HEK293 (cell line): ENCODE data around the gene POLN.

Source experiments
- CTCF ChIA-PET: fragments of 350-600 bp; formaldehyde crosslinking; extraction: SDS; loops from one replicate; lab custom pipeline; 2021; ENCODE audit warnings: antibody characterized with exemption; lab: Yijun Ruan, JAX
- POLR2A ChIA-PET: fragments of 300-600 bp; formaldehyde crosslinking; extraction: SDS; loops from one replicate; lab custom pipeline; 2020; ENCODE audit warnings: antibody characterized with exemption, inconsistent platforms; lab: Yijun Ruan, JAX
- H3K27ac ChIP-seq: fragments of 200-500 bp; sonication (Bioruptor generic); 2 replicates; pipeline ENCODE4 v1.5.1; 2014; ENCODE audit warnings: low read depth, low read length, control low read depth, inconsistent platforms; ENCODE audit errors: extremely low read depth
- H3K36me3 ChIP-seq, 2 experiments: fragments of 200-500 bp in 1 of 2; sonication (Bioruptor generic) in 1 of 2; 1 replicate in 1 of 2; 2 replicates in 1 of 2; pipeline ENCODE4 v1.5.1; 2014 to 2017; ENCODE audit warnings: inconsistent platforms in 2 of 2, low read length in 2 of 2; ENCODE audit not compliant: control insufficient read depth in 2 of 2, insufficient read depth in 1 of 2
- H3K4me1 ChIP-seq: fragments of 200-500 bp; sonication (Bioruptor generic); 2 replicates; pipeline ENCODE4 v1.5.1; 2014; ENCODE audit warnings: mild to moderate bottlenecking, low read length, inconsistent platforms; ENCODE audit not compliant: control insufficient read depth, insufficient read depth
- H3K4me3 ChIP-seq: 2 replicates; pipeline ENCODE4 v1.5.1; 2011; ENCODE audit warnings: low read depth, mild to moderate bottlenecking, control low read depth, low read length, moderate library complexity
- H3K9me3 ChIP-seq: fragments of 200-500 bp; sonication (Bioruptor generic); 2 replicates; pipeline ENCODE4 v1.5.1; 2014; ENCODE audit warnings: low read depth, low read length, inconsistent platforms; ENCODE audit not compliant: control insufficient read depth, insufficient read depth
- GLI2 ChIP-seq: fragments of 450-650 bp; formaldehyde crosslinking; IDR thresholded peaks from 2 replicates; pipeline ENCODE4; 2017; ENCODE audit warnings: missing biosample characterization, missing genetic modification characterization, low read depth, borderline replicate concordance
- GLIS1 ChIP-seq: fragments of 450-650 bp; formaldehyde crosslinking; IDR thresholded peaks from 2 replicates; pipeline ENCODE4 v1.5.1; 2016; ENCODE audit warnings: missing biosample characterization, missing genetic modification characterization
- GLIS2 ChIP-seq: fragments of 450-650 bp; formaldehyde crosslinking; IDR thresholded peaks from 2 replicates; pipeline ENCODE4 v1.5.1; 2016; ENCODE audit warnings: missing biosample characterization, missing genetic modification characterization
- KLF8 ChIP-seq: fragments of 450-650 bp; formaldehyde crosslinking; IDR thresholded peaks from 2 replicates; pipeline ENCODE4 v1.5.1; 2016; ENCODE audit warnings: missing biosample characterization, missing genetic modification characterization
- PBX3 ChIP-seq: sonication (generic); formaldehyde crosslinking; IDR thresholded peaks from 2 replicates; pipeline ENCODE4 v1.8.1; 2022; ENCODE audit warnings: mild to moderate bottlenecking, moderate library complexity, missing genetic modification reagents
- REPIN1 ChIP-seq: fragments of 450-650 bp; formaldehyde crosslinking; IDR thresholded peaks from 2 replicates; pipeline ENCODE4 v1.5.1; 2017; ENCODE audit warnings: missing biosample characterization, missing genetic modification characterization, low read depth
- ZBTB21 ChIP-seq: fragments of 450-650 bp; formaldehyde crosslinking; IDR thresholded peaks from 2 replicates; pipeline ENCODE4 v1.5.1; 2017; ENCODE audit warnings: missing biosample characterization, missing genetic modification characterization
- ZBTB8A ChIP-seq: fragments of 450-650 bp; formaldehyde crosslinking; IDR thresholded peaks from 2 replicates; pipeline ENCODE4 v1.5.1; 2016; ENCODE audit warnings: missing biosample characterization, missing genetic modification characterization
- ZNF223 ChIP-seq: fragments of 450-650 bp; formaldehyde crosslinking; IDR thresholded peaks from 2 replicates; pipeline ENCODE4 v1.5.1; 2016; ENCODE audit warnings: missing biosample characterization, missing genetic modification characterization
- ZNF677 ChIP-seq: fragments of 450-650 bp; IDR thresholded peaks from 2 replicates; pipeline ENCODE4 v1.5.0; 2018; ENCODE audit warnings: missing biosample characterization, mild to moderate bottlenecking, missing genetic modification characterization, moderate library complexity
- ZNF692 ChIP-seq: fragments of 450-650 bp; formaldehyde crosslinking; IDR thresholded peaks from 2 replicates; pipeline ENCODE4 v1.5.1; 2016; ENCODE audit warnings: missing biosample characterization, missing genetic modification characterization
- ZNF76 ChIP-seq: fragments of 450-650 bp; formaldehyde crosslinking; IDR thresholded peaks from 2 replicates; pipeline ENCODE4; 2016; ENCODE audit warnings: low read depth, missing biosample characterization, missing genetic modification characterization, borderline replicate concordance
- ZSCAN5A ChIP-seq: fragments of 450-650 bp; formaldehyde crosslinking; IDR thresholded peaks from 2 replicates; pipeline ENCODE4 v1.5.1; 2016; ENCODE audit warnings: missing biosample characterization, missing genetic modification characterization
- TF ChIP-seq, protein P1 (sequence below): fragments of 450-650 bp; formaldehyde crosslinking; IDR thresholded peaks from 2 replicates; pipeline ENCODE4 v1.5.1; 2016; ENCODE audit warnings: missing biosample characterization, missing genetic modification characterization
- TF ChIP-seq, protein P2 (sequence below): fragments of 450-650 bp; formaldehyde crosslinking; IDR thresholded peaks from 2 replicates; pipeline ENCODE4 v1.5.1; 2017; ENCODE audit warnings: missing biosample characterization, missing genetic modification characterization
- TF ChIP-seq, protein P3 (sequence below): fragments of 450-650 bp; formaldehyde crosslinking; IDR thresholded peaks from 2 replicates; pipeline ENCODE4 v1.5.1; 2016; ENCODE audit warnings: missing biosample characterization, missing genetic modification characterization
- TF ChIP-seq, protein P4 (sequence below): fragments of 450-650 bp; formaldehyde crosslinking; IDR thresholded peaks from 2 replicates; pipeline ENCODE4 v1.5.1; 2016; ENCODE audit warnings: missing biosample characterization, missing genetic modification characterization

Gene POLN

GRCh38 chr4:2068198-2068470, 173.8 kb downstream of the POLN start:
- Histone ChIP-seq H3K36me3 (peaks cover 0 to 21% of the 10 kb centered on the region in 2 experiments; a peak in 1 of 3 replicates), H3K4me1 (no peaks in the 10 kb centered on the region), H3K9me3 (no peaks in the 10 kb centered on the region), H3K4me3 (no peak overlapping the region), H3K27ac (no peak overlapping the region)
- ChIA-PET CTCF (no interaction called here), POLR2A (no interaction called here)
- TF ChIP-seq ZNF677 (tag by site-specific recombination) (no peak), PBX3 (CRISPR knock-in tag) (no peak), ZNF76 (tag by site-specific recombination) (no peak), ZNF223 (tag by site-specific recombination) (no peak), ZNF692 (tag by site-specific recombination) (no peak), ZSCAN5A (tag by site-specific recombination) (no peak), GLI2 (tag by site-specific recombination) (no peak)
- TF ChIP-seq, protein P1, sequence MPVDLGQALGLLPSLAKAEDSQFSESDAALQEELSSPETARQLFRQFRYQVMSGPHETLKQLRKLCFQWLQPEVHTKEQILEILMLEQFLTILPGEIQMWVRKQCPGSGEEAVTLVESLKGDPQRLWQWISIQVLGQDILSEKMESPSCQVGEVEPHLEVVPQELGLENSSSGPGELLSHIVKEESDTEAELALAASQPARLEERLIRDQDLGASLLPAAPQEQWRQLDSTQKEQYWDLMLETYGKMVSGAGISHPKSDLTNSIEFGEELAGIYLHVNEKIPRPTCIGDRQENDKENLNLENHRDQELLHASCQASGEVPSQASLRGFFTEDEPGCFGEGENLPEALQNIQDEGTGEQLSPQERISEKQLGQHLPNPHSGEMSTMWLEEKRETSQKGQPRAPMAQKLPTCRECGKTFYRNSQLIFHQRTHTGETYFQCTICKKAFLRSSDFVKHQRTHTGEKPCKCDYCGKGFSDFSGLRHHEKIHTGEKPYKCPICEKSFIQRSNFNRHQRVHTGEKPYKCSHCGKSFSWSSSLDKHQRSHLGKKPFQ (tag by site-specific recombination) = peak; percentile 74

DNA sequence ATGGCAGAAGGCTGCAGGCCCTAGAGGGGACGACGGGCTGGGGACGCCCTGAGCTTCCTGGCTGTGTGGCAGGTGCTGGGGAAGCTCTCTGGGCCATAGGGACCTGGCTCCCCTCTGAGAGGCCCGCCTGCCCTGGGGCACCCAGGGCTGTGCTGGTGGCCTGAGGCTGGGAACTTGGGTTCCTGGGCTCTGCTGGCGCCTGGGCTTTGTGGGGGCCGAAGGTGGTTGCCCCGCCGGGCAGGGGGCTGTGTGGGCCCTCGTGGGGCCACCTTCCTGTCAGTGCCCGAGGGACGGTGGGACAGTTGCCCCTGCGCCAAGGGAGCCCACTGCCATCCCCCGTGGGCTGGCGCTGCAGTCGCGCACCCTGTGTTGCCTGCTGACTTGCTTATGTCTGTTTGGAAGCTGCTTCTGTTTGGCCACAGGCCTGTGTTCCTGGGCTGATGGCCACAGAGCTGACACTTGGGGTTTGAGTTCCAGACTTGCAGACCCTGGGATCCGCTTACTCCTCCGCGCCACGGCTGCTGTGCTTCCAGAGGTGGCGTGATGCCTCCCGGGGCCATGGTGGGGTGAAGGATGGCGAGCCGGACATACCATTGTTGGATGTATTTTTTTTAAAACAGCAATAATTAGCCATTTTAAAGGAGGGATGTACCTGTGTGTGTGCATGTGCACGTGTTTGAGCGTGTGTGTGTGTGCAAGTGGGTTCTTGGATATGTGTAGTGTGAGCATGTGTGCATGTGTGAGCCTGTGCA, 174.3 kb downstream of the POLN start:
- CTCF ChIA-PET = no interaction called here
- TF ChIP-seq, protein P2, sequence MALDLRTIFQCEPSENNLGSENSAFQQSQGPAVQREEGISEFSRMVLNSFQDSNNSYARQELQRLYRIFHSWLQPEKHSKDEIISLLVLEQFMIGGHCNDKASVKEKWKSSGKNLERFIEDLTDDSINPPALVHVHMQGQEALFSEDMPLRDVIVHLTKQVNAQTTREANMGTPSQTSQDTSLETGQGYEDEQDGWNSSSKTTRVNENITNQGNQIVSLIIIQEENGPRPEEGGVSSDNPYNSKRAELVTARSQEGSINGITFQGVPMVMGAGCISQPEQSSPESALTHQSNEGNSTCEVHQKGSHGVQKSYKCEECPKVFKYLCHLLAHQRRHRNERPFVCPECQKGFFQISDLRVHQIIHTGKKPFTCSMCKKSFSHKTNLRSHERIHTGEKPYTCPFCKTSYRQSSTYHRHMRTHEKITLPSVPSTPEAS (tag by site-specific recombination) = peak; percentile 26; the same call in 1 of the 2 replicates
- no peak for TF ChIP-seq KLF8
- no peaks in the 10 kb centered on the region for H3K9me3 ChIP-seq
- no peaks in the 10 kb centered on the region for H3K4me1 ChIP-seq
- no peak overlapping the region for H3K27ac ChIP-seq
- H3K36me3 ChIP-seq = peaks cover 0 to 24% of the 10 kb centered on the region in 2 experiments; a peak in 1 of 3 replicates
- POLR2A ChIA-PET = no interaction called here
- no peak overlapping the region for H3K4me3 ChIP-seq

GRCh38 chr4:2066571-2067445, 175.1 kb downstream of the POLN start:
- Histone ChIP-seq H3K36me3 (peaks cover 0 to 32% of the 10 kb centered on the region in 2 experiments; a peak in 1 of 3 replicates), H3K4me1 (no peaks in the 10 kb centered on the region), H3K27ac (no peak overlapping the region), H3K9me3 (no peaks in the 10 kb centered on the region), H3K4me3 (no peak overlapping the region)
- ChIA-PET POLR2A (no interaction called here), CTCF (no interaction called here)
- TF ChIP-seq GLIS1 (tag by site-specific recombination) (0 out of 2 replicates have a peak, but pooled peaks have one; percentile 7), ZBTB21 (tag by site-specific recombination) (no peak), REPIN1 (no peak), GLIS2 (tag by site-specific recombination) (peak; percentile 34; the same call in 1 of the 2 replicates), ZBTB8A (tag by site-specific recombination) (no peak)
- TF ChIP-seq, protein P3, sequence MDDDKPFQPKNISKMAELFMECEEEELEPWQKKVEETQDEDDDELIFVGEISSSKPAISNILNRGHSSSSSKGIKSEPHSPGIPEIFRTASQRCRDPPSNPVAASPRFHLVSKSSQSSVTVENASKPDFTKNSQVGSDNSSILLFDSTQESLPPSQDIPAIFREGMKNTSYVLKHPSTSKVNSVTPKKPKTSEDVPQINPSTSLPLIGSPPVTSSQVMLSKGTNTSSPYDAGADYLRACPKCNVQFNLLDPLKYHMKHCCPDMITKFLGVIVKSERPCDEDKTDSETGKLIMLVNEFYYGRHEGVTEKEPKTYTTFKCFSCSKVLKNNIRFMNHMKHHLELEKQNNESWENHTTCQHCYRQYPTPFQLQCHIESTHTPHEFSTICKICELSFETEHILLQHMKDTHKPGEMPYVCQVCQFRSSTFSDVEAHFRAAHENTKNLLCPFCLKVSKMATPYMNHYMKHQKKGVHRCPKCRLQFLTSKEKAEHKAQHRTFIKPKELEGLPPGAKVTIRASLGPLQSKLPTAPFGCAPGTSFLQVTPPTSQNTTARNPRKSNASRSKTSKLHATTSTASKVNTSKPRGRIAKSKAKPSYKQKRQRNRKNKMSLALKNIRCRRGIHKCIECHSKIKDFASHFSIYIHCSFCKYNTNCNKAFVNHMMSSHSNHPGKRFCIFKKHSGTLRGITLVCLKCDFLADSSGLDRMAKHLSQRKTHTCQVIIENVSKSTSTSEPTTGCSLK (tag by site-specific recombination) = no peak
- TF ChIP-seq, protein P4, sequence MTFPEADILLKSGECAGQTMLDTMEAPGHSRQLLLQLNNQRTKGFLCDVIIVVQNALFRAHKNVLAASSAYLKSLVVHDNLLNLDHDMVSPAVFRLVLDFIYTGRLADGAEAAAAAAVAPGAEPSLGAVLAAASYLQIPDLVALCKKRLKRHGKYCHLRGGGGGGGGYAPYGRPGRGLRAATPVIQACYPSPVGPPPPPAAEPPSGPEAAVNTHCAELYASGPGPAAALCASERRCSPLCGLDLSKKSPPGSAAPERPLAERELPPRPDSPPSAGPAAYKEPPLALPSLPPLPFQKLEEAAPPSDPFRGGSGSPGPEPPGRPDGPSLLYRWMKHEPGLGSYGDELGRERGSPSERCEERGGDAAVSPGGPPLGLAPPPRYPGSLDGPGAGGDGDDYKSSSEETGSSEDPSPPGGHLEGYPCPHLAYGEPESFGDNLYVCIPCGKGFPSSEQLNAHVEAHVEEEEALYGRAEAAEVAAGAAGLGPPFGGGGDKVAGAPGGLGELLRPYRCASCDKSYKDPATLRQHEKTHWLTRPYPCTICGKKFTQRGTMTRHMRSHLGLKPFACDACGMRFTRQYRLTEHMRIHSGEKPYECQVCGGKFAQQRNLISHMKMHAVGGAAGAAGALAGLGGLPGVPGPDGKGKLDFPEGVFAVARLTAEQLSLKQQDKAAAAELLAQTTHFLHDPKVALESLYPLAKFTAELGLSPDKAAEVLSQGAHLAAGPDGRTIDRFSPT (tag by site-specific recombination) = peak; percentile 13; the same call in 1 of the 2 replicates
